HG02623 (cell line): ENCODE measurements around the gene CCDC12.

ENCODE experiments used
- ATAC-seq: cut with Tn5 transposase; IDR thresholded peaks from one replicate; pipeline ENCODE4 v1.9.1; 2021; ENCODE audit warnings: moderate library complexity; ENCODE audit not compliant: unreplicated experiment

The CCDC12 gene

DNA sequence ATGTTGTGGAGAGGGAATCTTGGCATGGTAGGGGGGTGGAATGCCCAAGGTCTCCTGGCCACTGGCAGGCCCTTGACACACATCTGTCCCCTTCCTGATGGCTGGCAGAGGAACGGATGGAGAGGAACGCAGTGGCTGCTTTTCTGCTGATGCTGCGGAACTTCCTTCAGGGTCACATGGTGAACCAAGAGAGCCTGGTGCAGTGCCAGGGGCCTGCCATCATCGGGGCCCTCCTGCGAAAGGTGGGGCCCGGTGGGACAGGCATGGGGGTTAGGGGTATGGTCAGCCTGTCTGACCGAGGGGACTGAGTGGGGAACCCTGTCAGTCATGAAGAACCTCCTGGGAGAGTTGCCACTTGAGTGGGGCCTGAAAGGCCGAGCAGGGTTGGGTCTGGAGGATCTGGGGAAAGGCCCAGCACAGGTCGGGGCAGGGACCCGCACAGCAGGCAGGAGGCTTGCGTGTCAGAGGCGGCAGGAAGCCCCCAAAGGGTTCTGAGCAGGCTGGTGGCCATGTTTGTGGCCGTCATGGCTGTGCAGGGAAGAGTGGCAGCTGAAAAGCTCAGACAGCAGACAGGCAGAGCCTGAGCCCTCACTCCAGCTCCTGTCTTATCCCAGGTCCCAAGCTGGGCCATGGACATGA is 21.0 kb upstream of the CCDC12 start:
- no peak for ATAC-seq

DNA sequence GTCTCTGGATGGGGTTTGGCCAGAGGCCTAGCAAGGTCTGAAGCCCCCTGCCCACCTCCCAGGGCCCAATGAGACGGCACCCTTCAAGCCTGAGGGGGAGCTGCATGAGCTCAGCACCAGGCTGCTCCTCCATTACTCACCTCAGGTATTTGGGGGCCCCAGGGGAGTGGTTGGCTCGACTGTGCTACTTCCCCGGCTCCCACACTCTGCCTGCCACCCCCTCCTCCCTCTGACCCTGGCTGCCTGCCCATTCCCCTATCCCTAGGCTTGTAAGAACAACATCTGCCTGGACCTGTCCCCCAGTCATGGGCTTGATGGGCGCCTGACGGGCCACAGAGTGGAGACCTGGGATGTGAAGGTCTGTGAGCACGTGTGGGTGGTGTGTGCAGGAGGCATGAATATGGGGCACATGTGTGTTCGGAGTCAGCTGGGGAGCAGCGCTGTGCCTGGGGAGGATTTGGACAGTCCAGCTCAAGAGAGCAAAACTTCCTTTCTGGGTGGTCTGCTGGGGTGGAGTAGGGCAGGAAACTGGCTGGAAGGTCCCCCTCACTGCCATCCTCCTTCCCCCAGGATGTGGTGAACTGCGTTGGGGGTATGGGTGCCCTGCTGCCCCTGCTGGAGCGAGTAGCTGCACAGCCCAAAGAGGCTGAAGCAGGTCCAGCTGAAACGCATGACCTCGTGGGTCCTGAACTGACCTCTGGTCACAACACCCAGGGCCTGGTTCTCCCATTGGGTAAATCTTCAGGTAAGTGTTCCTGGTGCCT is 20.3 kb upstream of the CCDC12 start:
- ATAC-seq = no peak

DNA sequence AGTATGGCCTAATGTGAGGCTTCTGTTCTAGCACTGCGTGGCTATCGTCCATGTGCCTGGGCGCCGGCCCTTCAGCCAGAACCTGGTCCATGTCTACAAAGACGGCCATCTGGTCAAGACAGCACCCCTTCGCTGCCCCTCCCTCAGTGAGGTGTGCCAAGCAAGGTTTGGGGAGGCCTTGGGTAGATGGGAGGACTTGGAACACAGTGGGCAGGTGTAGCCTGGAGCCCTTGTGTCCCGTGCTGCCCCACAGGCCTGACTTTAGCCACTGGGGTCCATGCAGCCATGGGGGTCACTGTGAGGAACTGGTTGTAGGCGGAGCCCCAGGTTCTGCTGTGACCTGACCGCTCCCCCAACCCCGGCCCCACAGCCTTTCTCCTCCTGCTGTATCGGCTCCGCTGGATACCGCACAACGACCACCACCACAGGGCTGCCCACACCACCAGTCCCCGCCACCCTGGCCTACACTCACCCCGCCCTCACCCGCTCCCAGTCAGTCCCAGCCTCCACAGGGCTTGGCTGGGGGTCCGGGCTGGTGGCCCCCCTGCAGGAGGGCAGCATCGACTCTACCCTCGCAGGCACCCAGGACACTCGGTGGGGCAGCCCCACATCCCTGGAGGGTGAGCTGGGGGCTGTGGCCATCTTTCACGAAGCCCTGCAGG is 19.5 kb upstream of the CCDC12 start:
- ATAC-seq = no peak

DNA sequence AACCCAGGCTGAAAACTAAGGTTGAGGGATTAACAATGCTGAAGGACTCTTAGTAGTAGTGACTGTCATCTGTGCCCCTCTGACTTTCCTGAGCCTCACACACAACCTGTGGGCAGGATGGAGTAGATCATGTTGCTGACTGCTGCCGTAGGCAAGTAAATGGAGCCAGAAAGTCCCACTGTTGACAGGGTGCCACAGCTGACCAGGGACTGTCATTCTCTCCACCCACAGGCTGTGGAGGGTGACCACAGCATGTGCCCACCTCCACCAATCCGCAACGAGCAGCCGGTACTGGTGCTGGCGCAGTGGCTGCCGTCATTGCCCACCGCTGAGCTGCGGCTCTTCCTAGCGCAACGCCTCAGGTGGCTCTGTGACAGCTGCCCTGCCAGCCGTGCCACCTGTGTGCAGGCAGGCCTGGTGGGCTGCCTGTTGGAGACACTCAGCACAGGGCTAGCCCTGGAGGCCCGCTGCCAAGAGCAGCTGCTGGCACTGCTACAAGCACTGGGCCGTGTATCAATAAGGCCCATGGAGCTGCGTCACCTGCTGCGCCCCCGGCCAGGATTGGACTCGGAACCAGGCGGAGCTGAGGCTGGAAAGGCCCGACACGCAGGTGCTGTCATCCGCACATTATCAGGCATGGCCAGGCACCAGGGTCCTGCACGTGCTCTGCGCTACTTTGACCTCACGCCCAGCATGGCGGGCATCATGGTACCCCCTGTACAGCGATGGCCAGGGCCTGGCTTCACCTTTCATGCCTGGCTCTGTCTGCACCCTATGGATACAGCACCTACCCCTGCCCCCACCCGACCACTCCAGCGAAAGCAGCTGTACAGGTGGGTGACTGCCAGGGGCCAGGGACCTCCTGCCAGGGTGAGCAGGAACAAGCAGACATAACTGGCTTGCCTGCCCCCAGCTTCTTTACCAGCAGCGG is 18.5 kb upstream of the CCDC12 start:
- no peak for ATAC-seq

GRCh38 chr3:46993986-46994385 is 17.4 kb upstream of the CCDC12 start:
- ATAC-seq = no peak

- ATAC-seq = no peak
These were observed 16.7 kb upstream of the CCDC12 start for GRCh38 chr3:46993292-46993691.

- no peak for ATAC-seq
These were observed 15.7 kb upstream of the CCDC12 start for GRCh38 chr3:46992231-46992630.

GRCh38 chr3:46991406-46992165 is 15.0 kb upstream of the CCDC12 start:
- ATAC-seq = no peak

- peak; percentile 33 for ATAC-seq
These were observed 14.2 kb upstream of the CCDC12 start for GRCh38 chr3:46990573-46991374.

GRCh38 chr3:46989146-46989810 is 12.7 kb upstream of the CCDC12 start:
- ATAC-seq = no peak

DNA sequence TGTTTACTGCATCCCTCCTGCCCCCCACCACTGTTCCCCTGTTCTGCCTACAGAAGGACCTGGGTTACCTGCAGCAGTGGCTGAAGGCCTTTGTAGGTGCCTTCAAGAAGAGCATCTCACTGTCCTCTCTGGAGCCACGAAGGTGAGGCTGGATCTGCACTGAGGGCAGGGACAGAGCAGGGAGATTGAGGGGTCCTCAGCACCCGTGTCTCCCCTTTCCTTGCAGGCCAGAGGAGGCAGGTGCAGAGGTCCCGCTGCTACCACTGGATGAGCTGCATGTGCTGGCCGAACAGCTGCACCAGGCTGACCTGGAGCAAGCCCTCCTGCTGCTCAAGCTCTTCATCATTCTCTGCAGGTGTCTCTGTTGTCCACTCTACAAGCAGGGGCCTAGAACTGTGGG is 12.1 kb upstream of the CCDC12 start:
- ATAC-seq = no peak

GRCh38 chr3:46987743-46988401 is 11.3 kb upstream of the CCDC12 start:
- ATAC-seq = peak; percentile 45

- no peak for ATAC-seq
These were observed 10.8 kb upstream of the CCDC12 start for GRCh38 chr3:46987319-46987742.

GRCh38 chr3:46986782-46987310 is 10.3 kb upstream of the CCDC12 start:
- ATAC-seq = no peak

- no peak for ATAC-seq
These were observed 9.6 kb upstream of the CCDC12 start for GRCh38 chr3:46986055-46986730.

DNA sequence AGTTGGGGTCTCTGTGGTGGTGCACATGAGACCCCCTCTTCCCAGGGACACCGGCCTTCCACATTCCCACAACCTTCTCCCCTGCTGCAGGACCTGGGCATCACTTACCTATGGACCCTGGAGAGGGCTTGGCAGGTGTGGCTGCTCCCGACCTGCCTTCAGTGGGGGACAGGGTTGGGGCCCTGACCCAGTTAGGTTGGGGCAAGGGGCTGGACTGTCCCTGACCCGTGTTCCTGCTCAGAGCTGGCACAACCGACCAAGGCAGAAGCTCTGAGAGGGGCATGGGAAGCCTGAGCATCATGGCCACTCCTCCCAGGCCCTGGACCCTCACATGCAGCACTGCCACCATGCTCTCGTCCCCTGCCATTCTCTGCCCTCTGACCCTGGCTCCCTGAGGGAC is 9.0 kb upstream of the CCDC12 start:
- no peak for ATAC-seq

DNA sequence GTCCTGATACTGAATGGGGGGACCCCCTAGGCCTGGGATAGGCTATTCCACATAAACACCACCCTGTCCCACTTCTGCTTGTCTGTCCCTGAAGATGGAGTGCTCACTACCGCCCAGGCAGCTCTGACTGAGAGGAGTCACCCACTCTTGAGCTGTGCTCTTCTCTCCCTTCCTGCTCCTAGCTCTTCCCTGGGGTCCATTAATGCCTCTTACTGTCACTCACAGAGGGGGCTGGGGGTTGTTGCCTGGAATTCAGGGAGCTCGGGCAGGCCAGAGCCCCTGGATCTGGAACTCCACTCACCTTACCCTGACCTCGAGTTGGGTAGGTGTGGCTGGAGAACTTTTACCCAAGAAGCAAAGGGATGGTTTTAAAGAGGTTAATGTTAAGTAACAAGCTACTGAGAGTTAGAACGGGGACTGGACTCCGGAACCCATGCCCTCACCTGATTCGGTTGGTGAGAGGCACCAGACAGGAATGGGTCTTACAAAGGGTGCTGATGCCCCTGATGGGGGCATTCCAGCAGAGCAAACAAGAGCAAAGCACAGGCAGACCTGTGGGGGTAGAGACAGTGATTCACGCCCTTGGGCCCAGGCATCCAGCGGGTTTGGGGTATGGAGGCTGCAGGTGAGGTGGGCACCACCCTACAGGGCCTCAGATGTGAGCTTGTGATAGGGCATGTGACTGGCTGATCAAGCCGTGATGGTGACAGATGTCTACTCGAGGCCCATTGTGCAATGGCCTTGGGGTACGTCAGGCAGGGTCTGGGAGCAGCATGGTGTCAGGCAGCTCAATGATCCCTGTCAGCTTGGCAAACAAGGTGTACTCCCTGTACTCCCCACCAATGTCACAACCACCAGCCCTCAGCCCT is 8.3 kb upstream of the CCDC12 start:
- no peak for ATAC-seq
